Activated effector memory CD4-positive, alpha-beta T cell treated with anti-CD3 and anti-CD28 coated beads, Interleukin-2, amount 50 U/mL, for 16 hours (primary cell): ENCODE measurements around the gene UBA1.

Experiments used
- DNase-seq: peaks from one replicate; pipeline ENCODE4 v3.0.0-alpha.2; 2020

The UBA1 gene

GRCh38 chrX:47170861-47171692 lies 22.6 kb upstream of the UBA1 start:
- peak; percentile 16 for DNase-seq

GRCh38 chrX:47171996-47172395 lies 21.6 kb upstream of the UBA1 start:
- peak; percentile 22 for DNase-seq

- peak; percentile 34 for DNase-seq
Measured at GRCh38 chrX:47172549-47172948, 21.1 kb upstream of the UBA1 start.

- DNase-seq = peak; percentile 25
Measured at GRCh38 chrX:47172971-47173792, 20.4 kb upstream of the UBA1 start.

GRCh38 chrX:47174376-47174775 lies 19.3 kb upstream of the UBA1 start:
- peak; percentile 21 for DNase-seq

GRCh38 chrX:47174846-47175587 lies 18.6 kb upstream of the UBA1 start:
- peak; percentile 13 for DNase-seq

- peak; percentile 19 for DNase-seq
Measured at GRCh38 chrX:47175588-47175980, 18.0 kb upstream of the UBA1 start.

- DNase-seq = peak; percentile 17
Measured at GRCh38 chrX:47176101-47176740, 17.4 kb upstream of the UBA1 start.

GRCh38 chrX:47177079-47177478 lies 16.6 kb upstream of the UBA1 start:
- peak; percentile 3 for DNase-seq

- DNase-seq = peak; percentile 1
Measured at GRCh38 chrX:47178337-47178736, 15.3 kb upstream of the UBA1 start.

GRCh38 chrX:47179221-47179927 lies 14.3 kb upstream of the UBA1 start:
- DNase-seq = peak; percentile 25

- peak; percentile 19 for DNase-seq
Measured at GRCh38 chrX:47179928-47180255, 13.7 kb upstream of the UBA1 start.

GRCh38 chrX:47180346-47180745 lies 13.3 kb upstream of the UBA1 start:
- DNase-seq = peak; percentile 21

- DNase-seq = no peak
Measured at GRCh38 chrX:47181301-47181700, 12.3 kb upstream of the UBA1 start.

- DNase-seq = peak; percentile 8
Measured at GRCh38 chrX:47182106-47182700, 11.4 kb upstream of the UBA1 start.

- peak; percentile 13 for DNase-seq
Measured at GRCh38 chrX:47184486-47184885, 9.1 kb upstream of the UBA1 start.

GRCh38 chrX:47185241-47185640 lies 8.4 kb upstream of the UBA1 start:
- DNase-seq = peak; percentile 24

GRCh38 chrX:47186096-47186740 lies 7.4 kb upstream of the UBA1 start:
- no peak for DNase-seq

GRCh38 chrX:47187106-47187677 lies 6.4 kb upstream of the UBA1 start:
- DNase-seq = no peak

GRCh38 chrX:47189906-47190305 lies 3.7 kb upstream of the UBA1 start:
- DNase-seq = no peak
